Measurements from ENCODE around the gene SI. TPM values are rescaled to one million over a fixed set of nuclear protein-coding genes. Genes with fewer than 3 reads are reported as not detected.

SI gene
- total RNA-seq, 1 donor from 2014 or later = not detected

- H3K4me1 ChIP-seq (ENCODE audit: insufficient read depth, low read length) = no peaks in the 10 kb centered on the region
- H3K4me2 ChIP-seq (ENCODE audit: low read length) = no peak overlapping the region
- H3K4me3 Mint-ChIP-seq (ENCODE audit: unreplicated experiment) = no peak overlapping the region
- H2AFZ ChIP-seq (ENCODE audit: low read depth, low read length) = no peak overlapping the region
- no peak overlapping the region for H3K9ac ChIP-seq (ENCODE audit: low read length)
- no peaks in the 10 kb centered on the region for H3K79me2 ChIP-seq (ENCODE audit: insufficient read depth, low read length)
- FAIRE-seq (no peak), DNase-seq (ENCODE audit: low read depth) (peak; percentile 5)
- peaks cover 3% of the 10 kb centered on the region for H3K4me1 Mint-ChIP-seq (ENCODE audit: low read depth, unreplicated experiment)
- H3K36me3 ChIP-seq (ENCODE audit: insufficient read depth, low read length) = no peaks in the 10 kb centered on the region
- H3K9me3 ChIP-seq (ENCODE audit: insufficient read depth, low read depth, low read length) = no peaks in the 10 kb centered on the region
- H4K20me1 ChIP-seq (ENCODE audit: insufficient read depth, low read length) = no peaks in the 10 kb centered on the region
- no peaks in the 10 kb centered on the region for H3K9me3 Mint-ChIP-seq (ENCODE audit: unreplicated experiment)
- H3K27ac Mint-ChIP-seq (ENCODE audit: unreplicated experiment) = no peak overlapping the region
- no peaks in the 10 kb centered on the region for H3K27me3 ChIP-seq (ENCODE audit: insufficient read depth, low read length)
- H3K36me3 Mint-ChIP-seq (ENCODE audit: low read depth, unreplicated experiment) = no peaks in the 10 kb centered on the region
- TF ChIP-seq CTCF (IDR thresholded peaks at IDR 0.05; ENCODE audit: insufficient read depth, low read depth, low read length) = no peak
- no peak for TF ChIP-seq EZH2 (IDR thresholded peaks at IDR 0.05; ENCODE audit: insufficient read depth, low read length)
- no peaks in the 10 kb centered on the region for H3K27me3 Mint-ChIP-seq (ENCODE audit: low read depth, unreplicated experiment)
- H3K27ac ChIP-seq (ENCODE audit: low read depth, low read length) = no peak overlapping the region
- no peak overlapping the region for H3K4me3 ChIP-seq (ENCODE audit: insufficient read depth, low read depth, low read length)
Measured at GRCh38 chr3:164940745-164941144, 137.6 kb downstream of the SI start.

- Mint-ChIP-seq H3K9me3 (ENCODE audit: unreplicated experiment) (no peaks in the 10 kb centered on the region), H3K4me1 (ENCODE audit: low read depth, unreplicated experiment) (no peaks in the 10 kb centered on the region), H3K27ac (ENCODE audit: unreplicated experiment) (no peak overlapping the region), H3K4me3 (ENCODE audit: unreplicated experiment) (no peak overlapping the region), H3K36me3 (ENCODE audit: low read depth, unreplicated experiment) (no peaks in the 10 kb centered on the region), H3K27me3 (ENCODE audit: low read depth, unreplicated experiment) (no peaks in the 10 kb centered on the region)
- Histone ChIP-seq H3K27me3 (ENCODE audit: insufficient read depth, low read length) (no peaks in the 10 kb centered on the region), H3K79me2 (ENCODE audit: insufficient read depth, low read length) (no peaks in the 10 kb centered on the region), H3K36me3 (ENCODE audit: insufficient read depth, low read length) (no peaks in the 10 kb centered on the region), H3K4me2 (ENCODE audit: low read length) (no peak overlapping the region), H3K9me3 (ENCODE audit: insufficient read depth, low read depth, low read length) (peaks cover 7% of the 10 kb centered on the region), H3K9ac (ENCODE audit: low read length) (no peak overlapping the region), H3K4me1 (ENCODE audit: insufficient read depth, low read length) (no peaks in the 10 kb centered on the region), H3K27ac (ENCODE audit: low read depth, low read length) (no peak overlapping the region), H2AFZ (ENCODE audit: low read depth, low read length) (no peak overlapping the region), H4K20me1 (ENCODE audit: insufficient read depth, low read length) (no peaks in the 10 kb centered on the region), H3K4me3 (ENCODE audit: insufficient read depth, low read depth, low read length) (no peak overlapping the region)
- FAIRE-seq (no peak), DNase-seq (ENCODE audit: low read depth) (no peak)
- TF ChIP-seq EZH2 (IDR thresholded peaks at IDR 0.05; ENCODE audit: insufficient read depth, low read length) (no peak), CTCF (IDR thresholded peaks at IDR 0.05; ENCODE audit: insufficient read depth, low read depth, low read length) (no peak)
Measured at GRCh38 chr3:164929642-164930041, 148.7 kb downstream of the SI start.

Other genes starting within 250 kb of the SI start
- 0.07 TPM in 1 of 2 replicates, not detected in the other for gene SLITRK3, start 117.9 kb upstream of the SI start, total RNA-seq

Data from astrocyte (in vitro differentiated cells and primary cell).